ENCODE measurements around the gene KDM5A.
"Not testable (repeated sequence)": the region's sequence is repeated elsewhere in the genome, so short reads cannot be mapped to it uniquely, and the experiment has no call there.

The KDM5A gene

GRCh38 chr12:389142-390096 lies at the start of gene KDM5A:
Gene KDM5A (minus strand): TSS chr12:389320. CDS start chr12:389091, 229 bp downstream.
- DNase-seq = no peak

DNA sequence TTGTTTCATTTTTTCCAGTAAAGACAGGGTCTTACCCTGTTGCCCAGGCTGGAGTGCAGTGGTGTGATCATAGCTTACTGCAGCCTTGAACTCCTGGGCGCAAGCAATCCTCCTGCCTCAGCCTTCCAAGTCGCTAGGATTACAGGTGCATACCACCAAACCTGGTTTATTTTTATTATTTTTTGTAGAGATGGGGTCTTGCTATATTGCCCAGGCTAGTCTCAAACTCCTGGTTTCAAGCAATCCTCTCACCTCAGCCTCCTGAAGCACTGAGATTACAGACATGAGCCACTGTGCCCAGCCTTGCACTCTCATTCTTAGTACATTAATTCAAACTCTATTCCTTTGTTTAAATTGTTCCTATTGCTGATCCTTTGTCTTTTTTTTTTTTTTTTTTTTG lies 46.6 kb upstream of the KDM5A start:
- DNase-seq = not testable (repeated sequence)

GRCh38 chr12:422526-422925 lies 33.4 kb upstream of the KDM5A start:
- DNase-seq = no peak

GRCh38 chr12:418432-418831 lies 29.3 kb upstream of the KDM5A start:
- DNase-seq = no peak

GRCh38 chr12:414859-415258 lies 25.7 kb upstream of the KDM5A start:
- DNase-seq = no peak

- no peak for DNase-seq
These were observed 12.9 kb upstream of the KDM5A start for GRCh38 chr12:402029-402389.

GRCh38 chr12:401235-402028 lies 12.3 kb upstream of the KDM5A start, which contains the start of gene CCDC77:
Gene CCDC77 (plus strand): TSS chr12:401644. CDS start chr12:409384, 7,740 bp downstream.
- DNase-seq = no peak

DNA sequence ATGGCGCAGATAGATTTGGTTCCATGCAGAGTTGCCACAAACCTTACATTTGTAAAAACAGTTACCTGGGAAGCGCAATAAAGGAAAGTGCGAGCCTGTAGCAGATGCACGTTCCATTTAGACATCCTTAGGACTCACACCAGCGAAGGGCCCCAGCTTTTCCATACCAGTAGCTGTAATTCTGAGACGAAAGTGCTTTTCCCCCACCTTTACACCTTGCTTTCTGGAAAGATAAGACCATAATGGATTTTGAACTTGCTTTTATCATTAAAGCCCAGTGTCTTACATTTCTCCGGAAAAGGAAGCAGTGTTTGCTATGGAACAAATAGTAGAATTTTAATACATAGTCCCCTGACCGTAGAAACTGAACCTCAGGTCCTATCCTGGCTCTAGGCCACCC lies 11.7 kb upstream of the KDM5A start:
- no peak for DNase-seq

DNA sequence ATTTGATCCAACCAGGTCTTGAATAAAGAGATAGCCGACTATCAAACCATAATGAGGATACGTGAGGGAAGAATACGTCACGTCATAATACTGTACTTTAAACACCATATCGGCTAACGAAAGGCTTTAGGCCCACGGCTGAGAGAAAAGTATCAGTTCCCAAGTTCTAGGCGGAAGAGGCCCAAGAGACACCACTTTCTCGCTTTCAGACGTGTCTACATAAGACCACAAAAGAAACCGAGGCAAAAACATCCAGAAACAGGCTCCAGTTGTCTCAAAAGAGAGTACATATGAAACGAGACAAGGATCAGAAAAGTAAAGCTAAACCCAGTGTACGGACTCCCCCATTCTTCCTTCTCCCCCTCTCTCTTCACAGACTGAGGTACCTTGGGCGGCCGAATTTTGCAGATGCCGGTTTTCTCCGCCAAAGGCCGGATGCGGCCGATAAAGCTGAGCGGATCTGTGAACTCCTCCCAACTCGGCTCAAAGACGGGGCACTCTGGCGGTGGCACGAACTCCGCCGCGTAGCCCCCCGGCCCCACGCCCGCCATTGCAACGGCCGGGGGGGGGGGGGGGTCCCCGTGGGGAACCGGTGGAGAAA lies 479 bp downstream of the KDM5A start:
- no peak for DNase-seq

- no peak for DNase-seq
These were observed 1.1 kb downstream of the KDM5A start for GRCh38 chr12:388012-388411.

DNA sequence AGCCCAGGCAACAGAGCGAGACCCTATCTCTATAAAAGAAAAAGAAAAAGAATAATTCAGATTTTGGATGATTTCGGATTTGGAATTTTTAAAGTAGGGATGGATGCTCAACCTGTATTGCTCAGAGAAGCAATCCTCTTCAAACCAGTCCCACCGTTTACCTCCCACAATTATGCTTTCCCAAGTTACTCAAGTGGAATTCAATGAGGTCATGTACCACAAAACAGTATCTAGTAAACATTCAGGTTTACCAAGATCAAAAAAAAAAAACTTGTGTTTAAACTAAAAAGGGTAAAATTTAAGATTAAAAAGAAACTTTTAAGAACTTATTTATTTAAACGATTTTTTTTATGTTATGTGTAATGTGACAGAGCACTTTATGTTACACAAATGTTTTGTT lies 2.5 kb downstream of the KDM5A start:
- DNase-seq = no peak

GRCh38 chr12:370739-371485 lies 18.2 kb downstream of the KDM5A start:
- DNase-seq = not testable (repeated sequence)

- no peak for DNase-seq
These were observed 21.1 kb downstream of the KDM5A start for GRCh38 chr12:367972-368371.

- DNase-seq = no peak
These were observed 22.3 kb downstream of the KDM5A start for GRCh38 chr12:366820-367219.

GRCh38 chr12:359091-359490 lies 30.0 kb downstream of the KDM5A start:
- no peak for DNase-seq

GRCh38 chr12:356276-356988 lies 32.7 kb downstream of the KDM5A start:
- DNase-seq = no peak

GRCh38 chr12:351197-351596 lies 37.9 kb downstream of the KDM5A start:
- not testable (repeated sequence) for DNase-seq

- not testable (repeated sequence) for DNase-seq
These were observed 39.5 kb downstream of the KDM5A start for GRCh38 chr12:349625-350024.

- DNase-seq = not testable (repeated sequence)
These were observed 46.1 kb downstream of the KDM5A start for GRCh38 chr12:343036-343435.

- no peak for DNase-seq
These were observed 52.1 kb downstream of the KDM5A start for GRCh38 chr12:337039-337438.

- no peak for DNase-seq
These were observed 55.0 kb downstream of the KDM5A start for GRCh38 chr12:334125-334524.
